ENCODE data around the gene SSH2.

DNA sequence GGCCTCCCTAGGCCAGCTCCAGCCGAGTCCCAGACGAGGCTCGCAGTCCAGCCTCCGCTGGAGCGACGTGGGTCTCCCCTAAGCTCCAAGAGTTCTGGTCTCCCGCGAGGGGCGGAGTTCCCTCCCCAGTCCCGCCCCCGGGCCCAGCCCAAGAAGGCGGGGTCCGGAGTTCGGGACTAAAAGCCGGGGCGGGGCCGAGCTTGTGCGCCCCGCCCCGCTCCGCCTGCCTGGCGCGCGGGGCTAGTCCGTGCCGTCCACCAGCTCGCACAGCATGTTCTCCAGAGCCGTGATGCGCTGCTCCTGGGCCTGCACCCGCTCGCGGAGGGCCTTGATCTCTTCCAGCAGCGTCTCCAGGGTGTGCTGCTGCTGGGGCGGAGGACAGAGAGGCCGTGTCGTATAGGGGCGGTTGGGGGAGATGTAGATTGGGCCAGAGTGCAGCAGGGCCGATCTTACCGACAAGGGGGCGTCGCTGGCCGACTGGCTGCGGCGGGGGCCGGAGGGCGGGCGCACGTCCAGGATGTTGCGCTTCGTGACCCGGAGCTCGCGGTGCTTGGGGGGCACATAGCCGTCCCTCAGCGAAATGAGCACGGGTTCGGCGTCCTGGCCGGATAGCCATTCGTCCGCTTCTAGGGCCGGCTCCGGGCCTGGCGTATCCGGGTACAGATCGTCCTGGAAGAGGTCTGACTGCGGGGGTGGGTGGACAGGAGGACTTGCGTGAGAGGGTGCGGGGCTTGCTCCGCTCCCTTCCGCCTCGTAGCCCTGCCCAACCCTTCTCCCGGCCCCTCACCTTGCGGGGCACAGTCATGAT lies 314.3 kb downstream of the SSH2 start:
- TF ChIP-seq POLR2A (IDR thresholded peaks at IDR 0.05), result peak in 1 of 2 donors; percentile 72
- TF ChIP-seq, protein P1, sequence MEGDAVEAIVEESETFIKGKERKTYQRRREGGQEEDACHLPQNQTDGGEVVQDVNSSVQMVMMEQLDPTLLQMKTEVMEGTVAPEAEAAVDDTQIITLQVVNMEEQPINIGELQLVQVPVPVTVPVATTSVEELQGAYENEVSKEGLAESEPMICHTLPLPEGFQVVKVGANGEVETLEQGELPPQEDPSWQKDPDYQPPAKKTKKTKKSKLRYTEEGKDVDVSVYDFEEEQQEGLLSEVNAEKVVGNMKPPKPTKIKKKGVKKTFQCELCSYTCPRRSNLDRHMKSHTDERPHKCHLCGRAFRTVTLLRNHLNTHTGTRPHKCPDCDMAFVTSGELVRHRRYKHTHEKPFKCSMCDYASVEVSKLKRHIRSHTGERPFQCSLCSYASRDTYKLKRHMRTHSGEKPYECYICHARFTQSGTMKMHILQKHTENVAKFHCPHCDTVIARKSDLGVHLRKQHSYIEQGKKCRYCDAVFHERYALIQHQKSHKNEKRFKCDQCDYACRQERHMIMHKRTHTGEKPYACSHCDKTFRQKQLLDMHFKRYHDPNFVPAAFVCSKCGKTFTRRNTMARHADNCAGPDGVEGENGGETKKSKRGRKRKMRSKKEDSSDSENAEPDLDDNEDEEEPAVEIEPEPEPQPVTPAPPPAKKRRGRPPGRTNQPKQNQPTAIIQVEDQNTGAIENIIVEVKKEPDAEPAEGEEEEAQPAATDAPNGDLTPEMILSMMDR (IDR thresholded peaks at IDR 0.05), result no peak

Data from thyroid gland (tissue), 4 donors.